K562 (cell line): ENCODE measurements around the gene MCM5. TPM values are rescaled to one million over a fixed set of nuclear protein-coding genes. Genes with fewer than 3 reads are reported as not detected.

Experiments used
- DPF2 ChIP-seq: fragments of 450-650 bp; IDR thresholded peaks from 2 replicates; pipeline ENCODE4 v1.6.1; 2016
- RCOR1 ChIP-seq, 2 experiments: IDR thresholded peaks; 2 replicates each; pipeline ENCODE4 v1.6.1; 2012; ENCODE audit warnings: low read depth in 2 of 2, low read length in 2 of 2, borderline replicate concordance in 1 of 2, improper control_type of control experiment in 1 of 2
- polyA plus RNA-seq, 8 experiments: library from polyadenylated mRNA; depleted of rRNA in 4 of 8; stranded (reverse) in 5 of 8; unstranded in 3 of 8; fragments of >200 nt; fragmentation: Nextera tagmentation in 2 of 8; fragmentation: Illumina TruSeq in 1 of 8; extraction: Ambion mirVana in 2 of 8; extraction: Trizol in 1 of 8; gene quantifications; 2 replicates each; pipeline versions ENCODE4 v1.2.1 to v1.2.3, GENCODE V29; 2011 to 2014; ENCODE audit warnings: inconsistent platforms in 1 of 8, missing spikeins in 1 of 8
- total RNA-seq, 7 experiments: library from RNA; depleted of rRNA in 6 of 7; stranded (reverse); fragments of >200 nt in 6 of 7; fragmentation: Illumina TruSeq in 2 of 7; extraction: Trizol in 2 of 7; gene quantifications; 2 replicates each; pipeline versions ENCODE4 v1.2.1 to v1.2.3, GENCODE V29; 2011 to 2021; ENCODE audit warnings: low replicate concordance in 1 of 7
- TF ChIP-seq, protein P1 (sequence below): sonication (generic); formaldehyde crosslinking; IDR thresholded peaks from 2 replicates; pipeline ENCODE4 v1.8.0; 2022; ENCODE audit warnings: mild to moderate bottlenecking, missing genetic modification reagents
- TF ChIP-seq, protein P2 (sequence below): IDR thresholded peaks from 2 replicates; pipeline ENCODE4 v1.6.1; 2011; ENCODE audit not compliant: insufficient read length; ENCODE audit errors: extremely low read depth

The MCM5 gene
- total and polyA plus RNA-seq, 9 of the 15 experiments (the other 6 are each of a cell fraction or from before 2014, with no cell fraction given), result 5.6 to 180 (median 66.1) TPM

- TF ChIP-seq, protein P1, sequence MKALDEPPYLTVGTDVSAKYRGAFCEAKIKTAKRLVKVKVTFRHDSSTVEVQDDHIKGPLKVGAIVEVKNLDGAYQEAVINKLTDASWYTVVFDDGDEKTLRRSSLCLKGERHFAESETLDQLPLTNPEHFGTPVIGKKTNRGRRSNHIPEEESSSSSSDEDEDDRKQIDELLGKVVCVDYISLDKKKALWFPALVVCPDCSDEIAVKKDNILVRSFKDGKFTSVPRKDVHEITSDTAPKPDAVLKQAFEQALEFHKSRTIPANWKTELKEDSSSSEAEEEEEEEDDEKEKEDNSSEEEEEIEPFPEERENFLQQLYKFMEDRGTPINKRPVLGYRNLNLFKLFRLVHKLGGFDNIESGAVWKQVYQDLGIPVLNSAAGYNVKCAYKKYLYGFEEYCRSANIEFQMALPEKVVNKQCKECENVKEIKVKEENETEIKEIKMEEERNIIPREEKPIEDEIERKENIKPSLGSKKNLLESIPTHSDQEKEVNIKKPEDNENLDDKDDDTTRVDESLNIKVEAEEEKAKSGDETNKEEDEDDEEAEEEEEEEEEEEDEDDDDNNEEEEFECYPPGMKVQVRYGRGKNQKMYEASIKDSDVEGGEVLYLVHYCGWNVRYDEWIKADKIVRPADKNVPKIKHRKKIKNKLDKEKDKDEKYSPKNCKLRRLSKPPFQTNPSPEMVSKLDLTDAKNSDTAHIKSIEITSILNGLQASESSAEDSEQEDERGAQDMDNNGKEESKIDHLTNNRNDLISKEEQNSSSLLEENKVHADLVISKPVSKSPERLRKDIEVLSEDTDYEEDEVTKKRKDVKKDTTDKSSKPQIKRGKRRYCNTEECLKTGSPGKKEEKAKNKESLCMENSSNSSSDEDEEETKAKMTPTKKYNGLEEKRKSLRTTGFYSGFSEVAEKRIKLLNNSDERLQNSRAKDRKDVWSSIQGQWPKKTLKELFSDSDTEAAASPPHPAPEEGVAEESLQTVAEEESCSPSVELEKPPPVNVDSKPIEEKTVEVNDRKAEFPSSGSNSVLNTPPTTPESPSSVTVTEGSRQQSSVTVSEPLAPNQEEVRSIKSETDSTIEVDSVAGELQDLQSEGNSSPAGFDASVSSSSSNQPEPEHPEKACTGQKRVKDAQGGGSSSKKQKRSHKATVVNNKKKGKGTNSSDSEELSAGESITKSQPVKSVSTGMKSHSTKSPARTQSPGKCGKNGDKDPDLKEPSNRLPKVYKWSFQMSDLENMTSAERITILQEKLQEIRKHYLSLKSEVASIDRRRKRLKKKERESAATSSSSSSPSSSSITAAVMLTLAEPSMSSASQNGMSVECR, result no peak
- TF ChIP-seq DPF2 (no peak), RCOR1 (IDR thresholded peaks at IDR 0.05; ENCODE audit: borderline replicate concordance in 1 of 2, low read depth in 2 of 2, low read length in 2 of 2) (no peak)
- TF ChIP-seq, protein P2, sequence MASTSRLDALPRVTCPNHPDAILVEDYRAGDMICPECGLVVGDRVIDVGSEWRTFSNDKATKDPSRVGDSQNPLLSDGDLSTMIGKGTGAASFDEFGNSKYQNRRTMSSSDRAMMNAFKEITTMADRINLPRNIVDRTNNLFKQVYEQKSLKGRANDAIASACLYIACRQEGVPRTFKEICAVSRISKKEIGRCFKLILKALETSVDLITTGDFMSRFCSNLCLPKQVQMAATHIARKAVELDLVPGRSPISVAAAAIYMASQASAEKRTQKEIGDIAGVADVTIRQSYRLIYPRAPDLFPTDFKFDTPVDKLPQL, result no peak
These were observed 2.6 kb upstream of the MCM5 start (continued) for GRCh38 chr22:35397095-35397904.
